Neural cell (in vitro differentiated cells): ENCODE data around the gene DSCAM.

Experiments used
- CTCF ChIP-seq: fragments of 450-650 bp; IDR thresholded peaks from 2 replicates; pipeline ENCODE4 v1.5.1; 2014; ENCODE audit warnings: antibody characterized with exemption, mild to moderate bottlenecking, moderate library complexity; ENCODE audit not compliant: poor library complexity, severe bottlenecking
- EP300 ChIP-seq: fragments of 450-650 bp; conservative IDR thresholded peaks from 2 replicates; pipeline ENCODE4 v1.6.1; 2014; ENCODE audit warnings: antibody characterized with exemption, mild to moderate bottlenecking, moderate library complexity; ENCODE audit not compliant: poor library complexity, severe bottlenecking
- EZH2 ChIP-seq: fragments of 200-600, 300-800 bp; shearing (Covaris generic), sonication (generic); IDR thresholded peaks from 2 replicates; pipeline ENCODE4 v1.6.1; 2014; ENCODE audit warnings: antibody characterized with exemption, low read length, borderline replicate concordance, mild to moderate bottlenecking; ENCODE audit not compliant: insufficient read depth, poor library complexity, severe bottlenecking
- MXI1 ChIP-seq: fragments of 450-650 bp; conservative IDR thresholded peaks from 2 replicates; pipeline ENCODE4 v1.6.1; 2014; ENCODE audit warnings: antibody characterized with exemption, mild to moderate bottlenecking; ENCODE audit not compliant: poor library complexity, severe bottlenecking
- POLR2AphosphoS5 ChIP-seq: IDR thresholded peaks from 2 replicates; pipeline ENCODE4 v1.6.1; 2012
- RAD21 ChIP-seq: fragments of 450-650 bp; conservative IDR thresholded peaks from 2 replicates; pipeline ENCODE4 v1.6.1; 2014; ENCODE audit warnings: antibody characterized with exemption, mild to moderate bottlenecking, moderate library complexity
- REST ChIP-seq: IDR thresholded peaks from 2 replicates; pipeline ENCODE4 v1.6.1; 2012; ENCODE audit warnings: borderline replicate concordance
- SMC3 ChIP-seq: fragments of 450-650 bp; conservative IDR thresholded peaks from 2 replicates; pipeline ENCODE4 v1.6.1; 2014; ENCODE audit warnings: antibody characterized with exemption, mild to moderate bottlenecking, moderate library complexity; ENCODE audit not compliant: poor library complexity
- TAF1 ChIP-seq: IDR thresholded peaks from 2 replicates; pipeline ENCODE4 v1.6.1; 2012; ENCODE audit warnings: low read depth

- TF ChIP-seq EZH2 (no peak), CTCF (no peak), RAD21 (no peak), TAF1 (no peak), SMC3 (no peak), POLR2AphosphoS5 (no peak), REST (no peak), EP300 (no peak), MXI1 (no peak)
These were observed 334.4 kb downstream of the DSCAM start for GRCh38 chr21:40512590-40512989.
